ENCODE measurements around the gene SLC9A1.

GRCh38 chr1:27154469-27154990, 395 bp downstream of the SLC9A1 start:
- no peak for TF ChIP-seq POLR2A (IDR thresholded peaks at IDR 0.05)
- TF ChIP-seq CTCF (IDR thresholded peaks at IDR 0.05): no peak

All from adrenal gland (tissue), 5 donors.